GM19397 (cell line): ENCODE results near the gene GBP5.
"Not testable (repeated sequence)": the region's sequence is repeated elsewhere in the genome, so short reads cannot be mapped to it uniquely, and the experiment has no call there.

ENCODE experiments used
- ATAC-seq: cut with Tn5 transposase; IDR thresholded peaks from one replicate; pipeline ENCODE4 v1.9.1; 2021; ENCODE audit warnings: mild to moderate bottlenecking, moderate library complexity; ENCODE audit not compliant: unreplicated experiment

The GBP5 gene

GRCh38 chr1:89284078-89284763, 11.6 kb upstream of the GBP5 start:
- not testable (repeated sequence) for ATAC-seq

DNA sequence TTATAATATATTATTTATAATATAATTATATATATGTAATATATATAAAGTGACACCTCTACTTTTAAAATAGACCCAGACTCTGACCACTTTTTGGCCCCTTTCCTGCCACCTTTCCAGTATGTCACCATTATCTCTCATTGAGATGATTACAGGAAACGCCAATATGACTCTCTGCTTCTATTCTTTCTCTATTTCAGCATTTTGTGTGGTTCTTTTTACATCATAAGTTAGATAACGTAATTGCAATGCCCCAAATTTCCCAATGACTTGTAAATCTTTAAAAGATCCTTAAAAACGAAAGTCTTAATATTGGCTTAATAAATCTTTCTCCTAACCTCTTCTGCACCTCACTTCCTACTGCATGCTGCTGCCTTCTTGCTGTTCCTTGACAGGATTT, 8.1 kb upstream of the GBP5 start:
- ATAC-seq = no peak

DNA sequence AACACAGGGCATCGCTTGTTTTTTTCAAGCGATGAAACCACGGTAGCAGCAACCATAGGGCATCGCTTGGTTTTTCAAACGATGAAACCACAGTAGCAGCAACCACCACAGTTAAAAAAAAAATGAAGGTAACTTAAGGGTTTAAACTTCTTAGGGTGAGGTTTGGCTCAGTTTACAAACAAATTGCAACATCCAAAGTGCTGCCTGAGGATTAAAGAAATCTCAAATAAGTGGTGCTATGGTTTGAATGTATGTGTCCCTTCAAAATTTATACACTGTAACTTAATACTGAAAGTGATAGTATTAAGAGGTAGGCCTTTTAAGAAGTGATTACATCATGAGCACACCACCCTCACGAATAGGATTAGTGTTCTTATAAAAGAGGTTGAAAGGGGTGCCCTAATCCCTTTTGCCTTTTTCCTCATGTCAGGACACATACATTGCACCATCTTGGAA, 6.4 kb upstream of the GBP5 start:
- ATAC-seq = no peak

GRCh38 chr1:89277725-89278124, 5.1 kb upstream of the GBP5 start:
- no peak for ATAC-seq

- ATAC-seq = no peak
Observed at GRCh38 chr1:89276690-89277089, 4.0 kb upstream of the GBP5 start.

GRCh38 chr1:89274411-89274857, 1.8 kb upstream of the GBP5 start:
- no peak for ATAC-seq

DNA sequence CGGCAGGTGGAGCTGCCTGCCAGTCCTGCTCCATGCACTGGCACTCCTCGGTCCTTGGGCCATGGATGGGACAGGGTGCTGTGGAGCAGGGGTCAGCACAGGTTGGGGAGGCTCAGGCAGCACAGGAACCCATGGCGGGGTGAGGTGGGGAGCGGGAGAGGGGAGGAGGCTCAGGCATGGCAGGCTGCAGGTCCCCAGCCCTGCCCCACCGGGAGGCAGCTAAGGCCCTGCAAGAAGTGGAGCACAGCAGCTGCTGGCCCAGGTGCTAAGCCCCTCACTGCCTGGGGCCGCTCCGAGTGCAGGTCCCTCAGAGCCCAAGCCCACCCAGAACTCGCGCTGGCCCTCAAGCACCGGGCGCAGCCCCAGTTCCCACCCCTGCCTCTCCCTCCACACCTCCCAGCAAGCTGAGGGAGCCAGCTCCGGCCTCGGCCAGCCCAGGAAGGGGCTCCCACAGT, 691 bp upstream of the GBP5 start:
- ATAC-seq = no peak

DNA sequence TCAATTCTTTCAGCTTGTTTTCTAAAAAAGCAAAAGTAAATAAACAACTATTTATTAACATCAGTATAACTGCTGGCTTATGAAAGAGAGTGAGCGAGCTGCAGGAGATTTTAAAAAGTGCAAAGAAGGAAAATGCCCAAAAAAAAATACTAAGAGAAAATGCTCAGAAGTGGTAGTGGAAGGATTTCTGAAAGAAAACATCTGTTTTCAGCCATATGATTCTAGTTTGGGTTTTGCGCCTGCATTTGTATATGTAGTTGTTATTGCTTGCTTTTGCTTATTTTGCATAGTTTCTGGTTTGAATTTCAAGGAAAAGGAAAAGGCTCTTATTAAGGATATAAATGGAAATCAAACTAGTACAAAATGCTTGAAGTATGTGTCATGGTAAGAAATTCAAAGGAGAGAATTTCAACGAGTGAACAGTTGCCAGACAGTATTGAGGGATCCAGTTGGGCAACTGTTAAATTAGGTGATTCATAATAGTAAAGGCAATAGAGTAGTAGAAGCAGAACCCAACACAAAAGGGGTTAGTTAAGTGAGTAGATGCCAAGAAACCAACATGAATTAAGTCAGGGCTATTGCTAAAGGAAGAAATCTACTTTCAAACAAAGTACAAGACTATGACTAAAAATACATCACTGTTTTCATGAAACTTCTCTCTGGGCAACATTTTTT, 1.2 kb downstream of the GBP5 start:
- no peak for ATAC-seq

GRCh38 chr1:89270423-89270822, 2.2 kb downstream of the GBP5 start:
- no peak for ATAC-seq

DNA sequence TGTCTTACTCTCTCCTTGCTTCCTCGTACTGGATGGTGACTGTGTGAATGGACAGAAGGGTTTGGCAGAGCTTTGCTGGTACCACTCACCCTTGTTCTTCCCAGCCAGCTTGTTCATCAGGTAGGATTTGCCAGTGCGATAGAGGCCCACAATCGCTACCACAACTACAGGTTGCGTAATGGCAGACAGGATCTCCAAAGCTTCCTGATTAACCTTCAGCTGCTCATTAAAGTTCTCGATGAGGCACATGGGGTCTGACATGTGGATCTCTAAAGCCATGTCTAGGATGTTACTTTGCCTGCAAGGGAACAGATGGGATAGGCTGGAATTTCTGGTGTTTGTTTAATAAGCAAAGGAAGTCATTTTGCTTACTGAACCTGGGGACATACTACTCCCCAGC, 3.4 kb downstream of the GBP5 start:
- no peak for ATAC-seq

DNA sequence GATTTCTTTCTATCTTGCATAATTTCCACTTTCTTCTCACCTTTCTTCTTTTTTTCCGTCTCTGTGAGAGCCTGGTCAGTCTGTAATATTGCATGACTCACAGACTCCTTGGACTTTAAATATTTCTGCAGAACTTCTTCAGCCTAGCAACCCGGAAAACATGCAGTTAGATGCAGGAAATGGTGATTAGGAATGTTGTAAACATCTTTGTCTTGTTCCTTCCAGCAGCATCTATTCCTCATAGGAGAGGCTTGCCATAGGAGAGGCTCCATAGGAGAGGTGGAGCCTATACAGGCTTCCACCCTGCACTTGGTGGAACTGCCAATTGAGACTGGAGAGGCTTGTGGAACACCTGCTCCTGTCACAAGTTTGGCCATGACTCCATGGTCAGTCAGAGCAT, 10.0 kb downstream of the GBP5 start:
- ATAC-seq = no peak

DNA sequence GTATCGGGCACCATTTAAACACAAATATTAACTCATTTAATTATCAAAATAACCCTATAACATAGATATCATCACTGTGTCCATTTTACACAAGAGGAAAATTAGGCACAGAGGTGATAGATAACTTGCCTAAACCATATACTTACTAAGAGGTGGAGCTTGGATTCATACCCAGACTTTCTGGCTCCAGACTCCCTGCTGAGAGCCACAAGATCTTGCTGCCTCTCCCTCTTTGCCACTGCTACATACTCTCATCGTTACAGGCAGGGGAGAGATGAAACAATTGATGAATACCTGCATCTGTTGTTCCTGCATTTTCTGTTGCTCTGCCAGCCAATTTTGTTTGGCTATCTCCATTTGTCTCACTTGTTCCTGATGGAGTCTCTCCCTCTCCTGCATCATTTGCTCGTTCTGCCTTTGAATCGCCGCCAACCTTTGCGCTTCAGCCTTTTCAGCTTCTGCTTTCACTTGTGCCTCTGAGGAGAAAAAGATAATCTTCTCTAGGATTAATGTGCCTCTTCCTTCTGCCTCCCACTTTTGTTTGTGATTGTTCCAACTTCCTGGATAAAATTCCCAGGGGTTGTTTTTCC, 10.6 kb downstream of the GBP5 start:
- ATAC-seq = no peak

GRCh38 chr1:89260566-89261255, 11.9 kb downstream of the GBP5 start:
- no peak for ATAC-seq

- no peak for ATAC-seq
Observed at GRCh38 chr1:89260042-89260441, 12.6 kb downstream of the GBP5 start.

DNA sequence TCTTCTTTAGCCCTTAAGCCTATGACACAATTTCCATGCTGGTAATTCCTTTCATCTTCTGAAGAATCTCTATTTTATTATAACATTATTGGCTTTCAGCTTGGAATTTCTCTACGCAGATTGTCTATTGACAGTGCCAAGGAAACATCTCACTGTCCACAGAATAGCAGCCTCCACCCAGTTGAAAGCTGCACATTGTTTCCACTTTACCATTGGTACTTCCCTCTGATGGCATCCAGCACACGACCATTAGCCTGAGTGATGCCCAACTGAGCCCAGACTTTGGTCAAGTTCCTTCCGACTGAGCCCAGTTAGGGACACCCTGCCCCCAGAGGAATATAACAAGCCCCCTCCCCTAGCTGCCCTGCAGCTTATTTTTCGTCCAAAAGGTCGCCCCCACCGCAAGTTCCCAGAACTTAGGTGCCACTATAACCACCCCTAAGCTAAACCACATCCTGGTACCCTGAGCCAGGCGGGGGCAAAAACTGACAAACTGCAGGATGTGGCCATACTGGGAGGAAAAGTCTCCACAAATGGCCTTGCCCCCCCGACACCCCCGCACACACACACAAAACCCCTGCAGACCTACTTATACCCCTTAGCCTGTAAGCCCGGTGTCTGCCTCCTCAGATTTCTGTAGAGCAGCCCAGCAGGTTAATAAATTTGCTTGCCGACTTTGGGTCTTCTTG, 13.2 kb downstream of the GBP5 start:
- ATAC-seq = no peak

- ATAC-seq = no peak
Observed at GRCh38 chr1:89257041-89257440, 15.6 kb downstream of the GBP5 start.

DNA sequence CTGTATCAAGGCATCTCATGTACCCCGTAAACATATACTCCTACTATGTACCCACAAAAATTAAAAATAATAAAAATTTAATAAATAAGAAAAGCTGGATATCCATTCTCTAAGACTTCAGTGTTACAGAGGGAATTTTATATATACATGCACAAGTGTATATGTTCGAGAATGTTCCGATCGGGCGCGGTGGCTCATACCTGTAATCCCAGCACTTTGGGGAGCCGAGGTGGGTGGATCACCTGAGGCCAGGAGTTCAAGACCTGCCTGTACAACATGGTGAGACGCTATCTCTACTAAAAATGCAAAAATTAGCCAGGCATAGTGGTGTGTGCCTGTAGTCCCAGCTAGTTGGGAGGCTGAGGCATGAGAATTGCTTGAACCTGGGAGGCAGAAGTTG, 17.1 kb downstream of the GBP5 start:
- not testable (repeated sequence) for ATAC-seq

- ATAC-seq = no peak
Observed at GRCh38 chr1:89254658-89255287, 17.9 kb downstream of the GBP5 start.

DNA sequence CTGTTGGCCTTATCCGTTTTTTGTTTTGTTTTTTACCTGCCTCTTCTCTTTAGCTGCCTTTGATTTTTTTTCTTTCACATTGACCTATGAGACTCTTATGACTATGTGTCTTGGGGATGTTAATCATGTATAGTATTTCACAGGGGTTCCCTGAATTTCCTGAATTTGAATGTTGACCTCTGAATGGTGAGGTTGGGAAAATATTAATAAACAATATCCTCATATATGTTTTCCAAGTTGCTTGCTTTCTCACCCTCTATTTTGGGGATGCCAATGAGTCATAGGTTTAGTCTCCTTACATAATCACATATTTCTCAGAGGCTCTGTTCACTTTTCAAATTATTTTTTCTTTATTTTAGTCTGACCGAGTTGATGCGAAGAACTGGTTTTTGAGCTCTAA, 29.6 kb downstream of the GBP5 start:
- no peak for ATAC-seq
